ENCODE data around the gene ARPC5L. TPM values are rescaled to one million over a fixed set of nuclear protein-coding genes. Genes with fewer than 3 reads are reported as not detected.

Gene ARPC5L
- total RNA-seq, 1 experiment from 2014 or later, result 84.4 TPM

GRCh38 chr9:124813501-124814163 is 48.3 kb upstream of the ARPC5L start:
- Histone ChIP-seq H2AFZ (no peak overlapping the region), H3K79me2 (ENCODE audit: low read depth) (no peaks in the 10 kb centered on the region), H3K27ac (peak overlapping the region; percentile 94), H3F3A (ENCODE audit: insufficient read depth, low read depth) (peaks cover 39% of the 10 kb centered on the region), H3K27me3 (ENCODE audit: insufficient read depth, low read depth) (no peaks in the 10 kb centered on the region), H3K36me3 (ENCODE audit: low read depth) (no peaks in the 10 kb centered on the region), H3K9me2 (ENCODE audit: insufficient read depth) (no peaks in the 10 kb centered on the region), H3K4me1 (replicated peaks; ENCODE audit: insufficient read depth) (peaks cover 54% of the 10 kb centered on the region), H4K20me1 (ENCODE audit: insufficient read depth) (no peaks in the 10 kb centered on the region), H3K4me2 (peak overlapping the region; percentile 97; the same call in 1 of the 2 replicates), H3K4me3 (no peak overlapping the region), H3K9me3 (ENCODE audit: insufficient read depth, low read depth) (no peaks in the 10 kb centered on the region)
- ChIA-PET CTCF (interaction anchor here (1.4 to 1.6 kb wide), 3 partner anchors 26 to 39 kb away, joined by 5 to 11 read pairs (median 5); partner anchors contain the start of gene WDR38), POLR2A (ENCODE audit: unreplicated experiment) (interaction anchor here (0.6 to 0.7 kb wide), 2 partner anchors 21 to 154 kb away, joined by 3 to 5 read pairs; no protein-coding TSS in a partner anchor)
- no TSS peak for BruUV-seq (replicated peaks)
- no peak for DNase-seq
- TF ChIP-seq EZH2 (IDR thresholded peaks at IDR 0.05; ENCODE audit: low read depth) (no peak), CTCF (conservative IDR thresholded peaks at IDR 0.05) (no peak)
- intact Hi-C loops (cut with micrococcal nuclease; ENCODE audit: unreplicated experiment), result no loop called here

GRCh38 chr9:124814164-124814535 is 47.8 kb upstream of the ARPC5L start:
- CTCF ChIA-PET, result interaction anchor here (1.4 to 1.6 kb wide), 3 partner anchors 26 to 39 kb away, joined by 5 to 11 read pairs (median 5); partner anchors contain the start of gene WDR38
- H3K9me2 ChIP-seq (ENCODE audit: insufficient read depth), result no peaks in the 10 kb centered on the region
- peaks cover 44% of the 10 kb centered on the region for H3F3A ChIP-seq (ENCODE audit: insufficient read depth, low read depth)
- no peak overlapping the region for H2AFZ ChIP-seq
- H3K4me1 ChIP-seq (replicated peaks; ENCODE audit: insufficient read depth), result peaks cover 59% of the 10 kb centered on the region
- no peaks in the 10 kb centered on the region for H4K20me1 ChIP-seq (ENCODE audit: insufficient read depth)
- H3K27me3 ChIP-seq (ENCODE audit: insufficient read depth, low read depth), result no peaks in the 10 kb centered on the region
- peak overlapping the region; percentile 97; the same call in 1 of the 2 replicates for H3K4me2 ChIP-seq
- DNase-seq, result no peak
- no peak for TF ChIP-seq EZH2 (IDR thresholded peaks at IDR 0.05; ENCODE audit: low read depth)
- no peak for TF ChIP-seq CTCF (conservative IDR thresholded peaks at IDR 0.05)
- BruUV-seq (replicated peaks), result no TSS peak
- H3K4me3 ChIP-seq, result no peak overlapping the region
- no peak overlapping the region for H3K27ac ChIP-seq
- intact Hi-C loops (cut with micrococcal nuclease; ENCODE audit: unreplicated experiment), result no loop called here
- no peaks in the 10 kb centered on the region for H3K9me3 ChIP-seq (ENCODE audit: insufficient read depth, low read depth)
- POLR2A ChIA-PET (ENCODE audit: unreplicated experiment), result interaction anchor here (0.6 to 0.7 kb wide), 2 partner anchors 155 to 397 kb away, joined by 5 read pairs; no protein-coding TSS in a partner anchor
- H3K79me2 ChIP-seq (ENCODE audit: low read depth), result no peaks in the 10 kb centered on the region
- no peaks in the 10 kb centered on the region for H3K36me3 ChIP-seq (ENCODE audit: low read depth)

DNA sequence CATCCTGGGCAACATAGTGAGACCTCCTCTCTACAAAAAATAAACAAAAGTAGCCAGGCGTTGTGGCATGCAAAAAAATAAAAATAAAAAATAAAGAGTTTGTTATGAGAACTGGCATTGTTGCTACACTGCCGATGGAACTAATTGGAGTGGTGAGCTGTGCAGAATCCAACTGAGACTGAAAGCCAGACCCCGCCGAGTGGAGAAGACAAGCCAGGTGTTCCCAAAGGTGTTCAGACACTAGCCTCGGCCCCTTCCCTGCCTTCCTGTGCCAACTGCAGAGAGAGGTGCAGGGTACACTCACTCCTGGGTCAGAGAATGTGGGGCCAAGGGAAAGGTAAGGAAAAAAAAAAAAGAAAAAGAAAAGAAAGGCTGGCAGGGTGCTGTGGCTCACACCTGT is 46.3 kb upstream of the ARPC5L start:
- H3K4me2 ChIP-seq, result no peak overlapping the region
- H3K79me2 ChIP-seq (ENCODE audit: low read depth), result no peaks in the 10 kb centered on the region
- no peak overlapping the region for H3K27ac ChIP-seq
- H3K9me3 ChIP-seq (ENCODE audit: insufficient read depth, low read depth), result no peaks in the 10 kb centered on the region
- no peaks in the 10 kb centered on the region for H4K20me1 ChIP-seq (ENCODE audit: insufficient read depth)
- CTCF ChIA-PET, result no interaction called here
- no peaks in the 10 kb centered on the region for H3K9me2 ChIP-seq (ENCODE audit: insufficient read depth)
- H3K4me1 ChIP-seq (replicated peaks; ENCODE audit: insufficient read depth), result peaks cover 62% of the 10 kb centered on the region
- TF ChIP-seq CTCF (conservative IDR thresholded peaks at IDR 0.05), result no peak
- no peak for TF ChIP-seq EZH2 (IDR thresholded peaks at IDR 0.05; ENCODE audit: low read depth)
- H3K27me3 ChIP-seq (ENCODE audit: insufficient read depth, low read depth), result no peaks in the 10 kb centered on the region
- POLR2A ChIA-PET (ENCODE audit: unreplicated experiment), result no interaction called here
- no peak overlapping the region for H2AFZ ChIP-seq
- intact Hi-C loops (cut with micrococcal nuclease; ENCODE audit: unreplicated experiment), result no loop called here
- no TSS peak for BruUV-seq (replicated peaks)
- H3K4me3 ChIP-seq, result no peak overlapping the region
- no peak for DNase-seq
- H3F3A ChIP-seq (ENCODE audit: insufficient read depth, low read depth), result peaks cover 57% of the 10 kb centered on the region
- no peaks in the 10 kb centered on the region for H3K36me3 ChIP-seq (ENCODE audit: low read depth)

All from PC-9 (cell line).